DND-41 (cell line): Measurements from ENCODE around the gene MYCBP2.

Experiments used
- EZH2 ChIP-seq: IDR thresholded peaks from 3 replicates; pipeline ENCODE4 v1.6.1; 2012; ENCODE audit warnings: borderline replicate concordance, low read depth, mild to moderate bottlenecking, moderate library complexity, low read length, inconsistent platforms; ENCODE audit not compliant: severe bottlenecking
- TF ChIP-seq, protein P1 (sequence below): IDR thresholded peaks from 2 replicates; pipeline ENCODE4 v1.5.1; 2012; ENCODE audit warnings: borderline replicate concordance, low read length, moderate library complexity, mild to moderate bottlenecking; ENCODE audit not compliant: poor library complexity, severe bottlenecking; ENCODE audit errors: extremely low read depth

DNA sequence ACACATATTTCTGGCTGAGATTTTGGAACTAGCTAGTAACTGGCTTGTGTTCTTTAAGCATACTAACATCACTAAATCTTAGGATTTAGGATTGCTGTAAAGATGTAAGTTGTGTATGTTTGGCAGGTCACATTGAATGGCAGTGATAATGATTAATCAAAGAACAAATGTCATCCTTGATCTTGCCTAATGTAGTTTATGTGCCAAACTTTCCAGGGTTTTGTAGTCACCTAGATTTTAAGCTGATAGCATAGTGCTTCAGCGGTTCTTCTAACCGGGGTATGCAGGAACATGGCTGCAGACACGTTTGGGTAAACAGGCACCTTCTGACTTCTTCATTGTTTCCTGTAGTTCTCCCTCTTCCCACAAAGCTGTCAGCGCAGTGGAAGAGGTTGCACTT is 325.4 kb downstream of the MYCBP2 start:
- TF ChIP-seq, protein P1, sequence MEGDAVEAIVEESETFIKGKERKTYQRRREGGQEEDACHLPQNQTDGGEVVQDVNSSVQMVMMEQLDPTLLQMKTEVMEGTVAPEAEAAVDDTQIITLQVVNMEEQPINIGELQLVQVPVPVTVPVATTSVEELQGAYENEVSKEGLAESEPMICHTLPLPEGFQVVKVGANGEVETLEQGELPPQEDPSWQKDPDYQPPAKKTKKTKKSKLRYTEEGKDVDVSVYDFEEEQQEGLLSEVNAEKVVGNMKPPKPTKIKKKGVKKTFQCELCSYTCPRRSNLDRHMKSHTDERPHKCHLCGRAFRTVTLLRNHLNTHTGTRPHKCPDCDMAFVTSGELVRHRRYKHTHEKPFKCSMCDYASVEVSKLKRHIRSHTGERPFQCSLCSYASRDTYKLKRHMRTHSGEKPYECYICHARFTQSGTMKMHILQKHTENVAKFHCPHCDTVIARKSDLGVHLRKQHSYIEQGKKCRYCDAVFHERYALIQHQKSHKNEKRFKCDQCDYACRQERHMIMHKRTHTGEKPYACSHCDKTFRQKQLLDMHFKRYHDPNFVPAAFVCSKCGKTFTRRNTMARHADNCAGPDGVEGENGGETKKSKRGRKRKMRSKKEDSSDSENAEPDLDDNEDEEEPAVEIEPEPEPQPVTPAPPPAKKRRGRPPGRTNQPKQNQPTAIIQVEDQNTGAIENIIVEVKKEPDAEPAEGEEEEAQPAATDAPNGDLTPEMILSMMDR: no peak
- TF ChIP-seq EZH2: no peak
